Measurements from ENCODE around the gene FHIP2A.

The FHIP2A gene

GRCh38 chr10:114811862-114812261 is 9.7 kb upstream of the FHIP2A start:
- H3K4me3 ChIP-seq (ENCODE audit: control insufficient read depth, low read depth, low read length), result no peak overlapping the region
- no peak for DNase-seq (ENCODE audit: low read depth)
- TF ChIP-seq CTCF (conservative IDR thresholded peaks at IDR 0.05; ENCODE audit: control insufficient read depth, insufficient read depth, low read depth, low read length), result no peak

- no peak overlapping the region for H3K4me3 ChIP-seq (ENCODE audit: control insufficient read depth, low read depth, low read length)
- DNase-seq (ENCODE audit: low read depth), result no peak
- no peak for TF ChIP-seq CTCF (conservative IDR thresholded peaks at IDR 0.05; ENCODE audit: control insufficient read depth, insufficient read depth, low read depth, low read length)
Observed at GRCh38 chr10:114815791-114816190, 5.8 kb upstream of the FHIP2A start.

- DNase-seq (ENCODE audit: low read depth), result no peak
- no peak overlapping the region for H3K4me3 ChIP-seq (ENCODE audit: control insufficient read depth, low read depth, low read length)
- TF ChIP-seq CTCF (conservative IDR thresholded peaks at IDR 0.05; ENCODE audit: control insufficient read depth, insufficient read depth, low read depth, low read length), result no peak
Observed at GRCh38 chr10:114816308-114816707, 5.3 kb upstream of the FHIP2A start.

DNA sequence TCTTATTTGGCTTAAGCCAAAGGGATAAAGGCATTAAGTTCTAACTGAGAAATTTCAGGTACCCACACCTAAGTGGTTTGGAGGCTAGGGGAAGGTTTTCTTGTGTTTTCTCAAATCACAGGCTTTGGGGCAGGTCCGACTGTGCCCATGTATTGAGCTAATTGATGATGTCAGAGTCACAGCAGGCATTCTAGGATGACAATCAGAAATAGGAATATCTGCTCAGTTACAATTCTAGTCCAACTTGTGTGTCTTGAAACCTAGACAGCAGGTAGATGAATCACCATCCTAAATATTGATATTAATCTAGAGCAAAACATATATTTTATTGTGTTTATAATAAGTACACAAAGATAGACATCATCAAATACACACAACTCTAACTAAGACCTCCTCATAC is 2.3 kb upstream of the FHIP2A start:
- no peak for TF ChIP-seq CTCF (conservative IDR thresholded peaks at IDR 0.05; ENCODE audit: control insufficient read depth, insufficient read depth, low read depth, low read length)
- no peak for DNase-seq (ENCODE audit: low read depth)
- no peak overlapping the region for H3K4me3 ChIP-seq (ENCODE audit: control insufficient read depth, low read depth, low read length)

- H3K4me3 ChIP-seq (ENCODE audit: control insufficient read depth, low read depth, low read length), result peak overlapping the region; percentile 77
- DNase-seq (ENCODE audit: low read depth), result peak; percentile 29
- no peak for TF ChIP-seq CTCF (conservative IDR thresholded peaks at IDR 0.05; ENCODE audit: control insufficient read depth, insufficient read depth, low read depth, low read length)
Observed at GRCh38 chr10:114821915-114822443, 399 bp downstream of the FHIP2A start.

- peak; percentile 62 for DNase-seq (ENCODE audit: low read depth)
- H3K4me3 ChIP-seq (ENCODE audit: control insufficient read depth, low read depth, low read length), result peak overlapping the region; percentile 77
- no peak for TF ChIP-seq CTCF (conservative IDR thresholded peaks at IDR 0.05; ENCODE audit: control insufficient read depth, insufficient read depth, low read depth, low read length)
Observed at GRCh38 chr10:114822444-114823076, 980 bp downstream of the FHIP2A start.

Measured in fibroblast of mammary gland (primary cell).